Gastroesophageal sphincter (tissue), 4 donors: Measurements from ENCODE around the gene DNAI2. TPM values are rescaled to one million over a fixed set of nuclear protein-coding genes. Genes with fewer than 3 reads are reported as not detected.
"Not testable (repeated sequence)": the region's sequence is repeated elsewhere in the genome, so short reads cannot be mapped to it uniquely, and the experiment has no call there.

Experiments used
- ATAC-seq: fragments of 150-250 bp; one replicate; pipeline ENCODE4 v1.9.1; 2016; ENCODE audit warnings: mild to moderate bottlenecking, moderate library complexity
- H3K27ac ChIP-seq, 4 donors: fragments of 200-600 bp; sonication (generic) in 3 of 4; 1 replicate in 3 of 4; 2 replicates in 1 of 4; pipeline ENCODE4 v1.5.1; 2016 to 2019
- H3K27me3 ChIP-seq: fragments of 200-600 bp; sonication (generic); one replicate; pipeline ENCODE4 v1.5.1; 2019
- H3K36me3 ChIP-seq, 2 donors: fragments of 200-600 bp; sonication (generic); one replicate each; pipeline ENCODE4 v1.5.1; 2019; ENCODE audit warnings: control low read depth in 1 of 2
- H3K4me1 ChIP-seq, 3 donors: fragments of 200-600 bp; sonication (generic); 1 replicate in 2 of 3; 2 replicates in 1 of 3; pipeline ENCODE4 v1.5.1; 2016 to 2019; ENCODE audit warnings: control low read depth in 2 of 3
- H3K4me3 ChIP-seq, 2 donors: fragments of 200-600 bp; sonication (generic); one replicate each; pipeline ENCODE4 v1.5.1; 2019; ENCODE audit warnings: mild to moderate bottlenecking in 1 of 2, moderate library complexity in 1 of 2
- H3K9me3 ChIP-seq, 3 donors: fragments of 200-600 bp; sonication (generic); one replicate each; pipeline ENCODE4 v1.5.1; 2017 to 2019; ENCODE audit warnings: control low read depth in 2 of 3
- EP300 ChIP-seq: sonication (generic); formaldehyde crosslinking; IDR thresholded peaks from one replicate; pipeline ENCODE4 v1.6.1; 2017; ENCODE audit warnings: antibody characterized with exemption, mild to moderate bottlenecking
- POLR2A ChIP-seq, 2 donors: fragments of 450-650 bp; IDR thresholded peaks; one replicate each; pipeline ENCODE4 v1.6.1; 2017; ENCODE audit warnings: antibody characterized with exemption in 2 of 2, mild to moderate bottlenecking in 2 of 2, moderate library complexity in 1 of 2
- POLR2AphosphoS5 ChIP-seq: sonication (generic); formaldehyde crosslinking; IDR thresholded peaks from one replicate; pipeline ENCODE4 v1.6.1; 2017; ENCODE audit warnings: antibody characterized with exemption
- whole genome bisulfite sequencing, 2 donors: methylation state at CpG; one replicate each; pipeline ENCODE4 v1.1.5; 2018; ENCODE audit warnings: low coverage in 1 of 2; 5-methylcytosine and 5-hydroxymethylcytosine counted together
- total RNA-seq, 4 donors: library from RNA; depleted of rRNA; stranded (reverse); fragments of >200 nt; gene quantifications; one replicate each; pipeline ENCODE4 v1.1.0, GENCODE V29; 2016
- TF ChIP-seq, protein P1 (sequence below), 4 experiments: fragments of 200-600 bp in 2 of 4; fragments of 450-650 bp in 2 of 4; sonication (generic) in 1 of 4; IDR thresholded peaks; one replicate each; pipeline ENCODE4 v1.5.1; 2017 to 2019; ENCODE audit warnings: antibody characterized with exemption in 4 of 4, mild to moderate bottlenecking in 2 of 4, moderate library complexity in 2 of 4

DNAI2 gene
- total RNA-seq, 4 donors from 2014 or later = not detected

DNA sequence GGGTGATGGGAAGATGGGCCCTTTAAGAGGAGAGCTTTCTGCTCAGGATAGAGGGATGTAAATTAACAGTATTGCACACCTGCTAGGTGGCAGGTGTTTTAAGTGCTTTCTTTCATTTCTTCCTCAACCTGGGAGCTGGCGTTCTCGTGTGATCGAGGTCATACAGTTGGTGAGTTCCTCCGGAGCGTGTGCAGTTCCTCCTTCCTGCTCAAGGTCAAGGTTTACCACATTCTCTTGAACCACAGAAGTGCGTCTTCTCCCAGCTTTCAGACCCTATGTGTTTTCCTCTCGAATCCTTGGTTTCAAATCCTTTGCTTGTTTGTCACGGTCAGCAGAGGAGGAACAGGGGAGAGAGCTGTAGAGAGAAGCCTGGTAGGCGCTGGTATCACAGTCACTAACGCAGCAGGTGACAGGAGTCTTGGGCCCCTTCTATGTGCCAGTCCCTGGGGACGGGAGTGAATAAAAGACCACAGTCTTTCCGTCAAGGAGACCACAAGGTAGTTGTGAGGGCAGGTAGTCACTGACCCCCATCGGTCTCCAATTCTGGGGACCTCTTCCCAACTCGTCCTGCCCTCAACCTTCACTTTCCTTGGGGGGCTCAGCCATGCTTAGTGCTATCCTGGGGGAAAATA, 791 bp downstream of the DNAI2 start:
- Histone ChIP-seq H3K27me3 (peaks cover 65% of the 10 kb centered on the region), H3K9me3 (no peaks in the 10 kb centered on the region), H3K4me1 (peaks cover 0 to 60% (median 6%) of the 10 kb centered on the region in 3 donors), H3K27ac (no peak overlapping the region), H3K36me3 (no peaks in the 10 kb centered on the region), H3K4me3 (no peak overlapping the region)
- ATAC-seq = no peak
- TF ChIP-seq, protein P1, sequence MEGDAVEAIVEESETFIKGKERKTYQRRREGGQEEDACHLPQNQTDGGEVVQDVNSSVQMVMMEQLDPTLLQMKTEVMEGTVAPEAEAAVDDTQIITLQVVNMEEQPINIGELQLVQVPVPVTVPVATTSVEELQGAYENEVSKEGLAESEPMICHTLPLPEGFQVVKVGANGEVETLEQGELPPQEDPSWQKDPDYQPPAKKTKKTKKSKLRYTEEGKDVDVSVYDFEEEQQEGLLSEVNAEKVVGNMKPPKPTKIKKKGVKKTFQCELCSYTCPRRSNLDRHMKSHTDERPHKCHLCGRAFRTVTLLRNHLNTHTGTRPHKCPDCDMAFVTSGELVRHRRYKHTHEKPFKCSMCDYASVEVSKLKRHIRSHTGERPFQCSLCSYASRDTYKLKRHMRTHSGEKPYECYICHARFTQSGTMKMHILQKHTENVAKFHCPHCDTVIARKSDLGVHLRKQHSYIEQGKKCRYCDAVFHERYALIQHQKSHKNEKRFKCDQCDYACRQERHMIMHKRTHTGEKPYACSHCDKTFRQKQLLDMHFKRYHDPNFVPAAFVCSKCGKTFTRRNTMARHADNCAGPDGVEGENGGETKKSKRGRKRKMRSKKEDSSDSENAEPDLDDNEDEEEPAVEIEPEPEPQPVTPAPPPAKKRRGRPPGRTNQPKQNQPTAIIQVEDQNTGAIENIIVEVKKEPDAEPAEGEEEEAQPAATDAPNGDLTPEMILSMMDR (IDR thresholded peaks at IDR 0.05) = no peak
- TF ChIP-seq POLR2A (IDR thresholded peaks at IDR 0.05) (no peak), EP300 (no peak), POLR2AphosphoS5 (no peak)
- WGBS, 2 donors = 73 to 84% methylated on average over 7 to 11 of the region's 14 CpGs

DNA sequence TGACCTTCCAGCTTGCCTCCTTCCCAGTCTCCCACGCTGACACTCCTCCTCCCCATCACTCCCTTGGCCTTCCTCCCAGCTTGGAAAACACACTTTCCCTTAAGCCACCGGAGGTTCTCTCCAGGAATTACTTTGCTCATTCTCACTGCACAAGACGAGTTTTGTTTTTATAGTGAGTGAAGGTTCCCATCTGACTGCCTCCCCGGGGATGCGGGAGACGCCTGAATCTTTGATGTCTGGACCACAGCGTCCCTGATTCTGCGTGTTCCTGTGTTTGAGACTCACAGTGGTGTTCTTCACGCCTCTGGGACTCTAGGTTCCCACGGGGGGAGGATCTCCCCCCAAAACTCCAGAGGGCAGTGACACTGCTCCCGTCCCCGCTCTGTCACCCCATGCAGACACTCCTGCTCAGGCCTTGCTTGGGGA, 2.0 kb downstream of the DNAI2 start:
- Histone ChIP-seq H3K27me3 (peaks cover 53% of the 10 kb centered on the region), H3K36me3 (no peaks in the 10 kb centered on the region), H3K4me1 (peaks cover 0 to 59% (median 6%) of the 10 kb centered on the region in 3 donors), H3K27ac (peak overlapping the region in 3 of 4 donors; percentile 44 to 76 (median 62)), H3K9me3 (no peaks in the 10 kb centered on the region), H3K4me3 (no peak overlapping the region)
- 10 to 20% methylated on average over 1 to 3 of the region's 12 CpGs for WGBS, 2 donors
- TF ChIP-seq POLR2AphosphoS5 = peak; percentile 14
- TF ChIP-seq, protein P1 (IDR thresholded peaks at IDR 0.05) = no peak
- ATAC-seq = peak; percentile 33

DNA sequence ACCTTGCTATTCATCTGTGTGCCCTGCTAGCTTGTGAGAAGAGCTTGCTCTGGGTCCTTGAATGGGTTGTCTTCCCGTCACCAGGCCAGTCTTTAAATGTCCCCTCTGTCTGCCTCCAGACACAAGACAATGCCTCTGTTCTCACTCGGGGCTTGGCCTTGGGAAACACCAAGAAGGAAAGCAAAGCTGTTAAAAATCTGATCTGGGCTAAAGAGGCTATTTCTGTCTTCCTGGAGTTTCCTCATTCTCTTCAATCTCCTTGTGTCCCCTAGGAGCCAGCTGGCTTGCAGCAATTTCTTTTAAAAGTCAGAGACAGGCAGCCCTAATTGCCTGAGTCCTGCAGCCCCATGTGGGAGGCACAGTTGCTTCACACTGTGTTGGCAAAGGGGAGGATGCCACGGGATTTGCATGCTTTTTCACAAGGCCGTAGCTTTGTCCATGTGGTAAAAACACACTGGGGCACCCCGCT, 2.5 kb downstream of the DNAI2 start:
- no peak overlapping the region for H3K4me3 ChIP-seq
- peak; percentile 65 for ATAC-seq
- H3K4me1 ChIP-seq = peaks cover 0 to 54% (median 6%) of the 10 kb centered on the region in 3 donors
- no peaks in the 10 kb centered on the region for H3K9me3 ChIP-seq
- no peaks in the 10 kb centered on the region for H3K36me3 ChIP-seq
- 60% methylated on average over 1 of the region's 5 CpGs; no CpG with 5 or more reads in 1 of the 2 donors for WGBS, 2 donors
- H3K27me3 ChIP-seq = peaks cover 49% of the 10 kb centered on the region
- H3K27ac ChIP-seq = peak overlapping the region in 3 of 4 donors; percentile 44 to 76 (median 62)
- TF ChIP-seq EP300 (no peak), POLR2A (IDR thresholded peaks at IDR 0.05) (no peak), POLR2AphosphoS5 (no peak)
- TF ChIP-seq, protein P1 (IDR thresholded peaks at IDR 0.05) = no peak

DNA sequence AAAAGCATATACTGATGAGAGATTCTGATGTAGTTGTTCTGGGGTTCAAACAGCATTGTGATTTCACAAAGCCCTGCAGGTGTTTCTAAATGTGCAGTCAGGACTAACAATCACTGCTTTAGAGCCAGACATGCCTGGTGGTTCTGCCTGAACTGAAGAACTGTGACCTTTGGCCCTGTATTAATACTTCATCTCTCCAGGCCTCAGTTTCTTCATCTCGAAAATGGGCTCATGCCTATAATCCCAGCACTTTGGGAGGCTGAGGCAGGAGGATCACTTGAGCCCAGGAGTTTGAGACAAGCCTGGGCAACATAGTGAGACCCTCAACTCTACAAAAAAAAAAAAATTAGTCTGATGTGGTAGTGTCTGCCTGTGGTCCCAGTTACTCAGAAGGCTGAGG, 3.9 kb downstream of the DNAI2 start:
- Histone ChIP-seq H3K27me3 (peaks cover 45% of the 10 kb centered on the region), H3K9me3 (no peaks in the 10 kb centered on the region), H3K36me3 (no peaks in the 10 kb centered on the region), H3K4me1 (peaks cover 0 to 41% (median 5%) of the 10 kb centered on the region in 3 donors), H3K27ac (no peak overlapping the region), H3K4me3 (no peak overlapping the region)
- no peak for ATAC-seq
- WGBS, 2 donors = 75% methylated on average over 1 of the region's 1 CpG; no CpG with 5 or more reads in 1 of the 2 donors
- TF ChIP-seq, protein P1 (IDR thresholded peaks at IDR 0.05) = no peak
- TF ChIP-seq POLR2A (IDR thresholded peaks at IDR 0.05) (no peak), EP300 (no peak), POLR2AphosphoS5 (no peak)

DNA sequence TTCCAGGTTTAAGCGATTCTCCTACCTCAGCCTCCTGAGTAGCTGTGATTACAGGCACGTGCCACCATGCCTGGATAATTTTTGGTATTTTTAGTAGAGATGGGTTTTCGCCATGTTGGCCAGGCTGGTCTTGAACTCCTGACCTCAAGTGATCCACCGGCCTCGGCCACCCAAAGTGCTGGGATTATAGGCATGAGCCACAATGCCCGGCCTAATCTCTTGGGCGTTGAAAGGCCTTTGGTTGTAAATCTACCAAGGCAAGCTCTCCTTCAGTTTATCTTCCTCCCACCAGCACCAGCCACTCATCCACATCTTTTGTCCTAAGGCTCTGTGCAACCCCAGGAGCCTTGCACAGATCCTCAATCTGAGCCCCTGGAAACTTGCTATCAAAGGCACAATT, 5.6 kb downstream of the DNAI2 start:
- Histone ChIP-seq H3K4me1 (peaks cover 0 to 28% (median 3%) of the 10 kb centered on the region in 3 donors), H3K27me3 (peaks cover 47% of the 10 kb centered on the region)
- H3K27ac ChIP-seq, H3K9me3 ChIP-seq, ATAC-seq, H3K4me3 ChIP-seq, H3K36me3 ChIP-seq: not testable (repeated sequence)
- WGBS, 2 donors = 80 to 89% methylated on average over 6 to 7 of the region's 7 CpGs
